ENCODE measurements around the gene COX4I2. TPM values are rescaled to one million over a fixed set of nuclear protein-coding genes. Genes with fewer than 3 reads are reported as not detected.

Gene COX4I2
- total RNA-seq, 1 experiment from 2014 or later = not detected

DNA sequence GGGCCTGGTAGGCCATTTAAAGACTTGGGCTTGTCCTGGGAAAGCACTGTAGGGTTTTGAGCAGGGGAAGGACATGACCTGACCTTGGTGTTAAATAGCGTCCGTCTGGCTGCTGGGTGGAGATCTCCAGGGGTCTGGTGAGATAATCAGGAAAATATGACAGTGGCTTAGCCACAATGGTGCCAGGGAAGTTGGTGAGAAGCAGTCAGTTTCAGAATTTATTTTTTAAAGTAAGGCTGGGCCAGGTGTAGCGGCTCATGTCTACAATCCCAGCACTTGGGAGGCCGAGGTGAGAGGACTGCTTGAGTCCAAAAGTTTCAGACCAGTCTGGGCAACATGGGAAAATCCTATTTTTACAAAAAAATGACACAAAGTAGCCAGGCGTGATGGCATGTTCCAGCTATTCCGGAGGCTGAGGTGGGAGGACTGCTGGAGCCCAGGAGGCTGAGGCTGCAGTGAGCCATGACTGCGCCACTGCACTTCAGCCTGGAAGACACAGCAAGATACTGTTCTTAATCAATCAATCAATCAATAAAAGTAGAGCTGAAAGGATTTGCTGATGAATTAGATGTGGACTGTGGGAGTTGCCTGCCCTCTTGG, 43.5 kb downstream of the COX4I2 start:
- peaks cover 9% of the 10 kb centered on the region; the same call in 1 of the 2 replicates for H3K36me3 Mint-ChIP-seq
- ATAC-seq = no peak
- H3K9me3 Mint-ChIP-seq = no peaks in the 10 kb centered on the region
- no peak overlapping the region for H3K4me3 Mint-ChIP-seq
- H3K4me1 Mint-ChIP-seq = peaks cover 46% of the 10 kb centered on the region
- CTCF ChIA-PET = no interaction called here
- H3K27ac Mint-ChIP-seq = peak overlapping the region; percentile 90
- no peaks in the 10 kb centered on the region for H3K27me3 Mint-ChIP-seq (ENCODE audit: low read depth)
- DNase-seq (ENCODE audit: low spot score) = no peak
- POLR2A ChIA-PET = no interaction called here
- TF ChIP-seq, protein P1, sequence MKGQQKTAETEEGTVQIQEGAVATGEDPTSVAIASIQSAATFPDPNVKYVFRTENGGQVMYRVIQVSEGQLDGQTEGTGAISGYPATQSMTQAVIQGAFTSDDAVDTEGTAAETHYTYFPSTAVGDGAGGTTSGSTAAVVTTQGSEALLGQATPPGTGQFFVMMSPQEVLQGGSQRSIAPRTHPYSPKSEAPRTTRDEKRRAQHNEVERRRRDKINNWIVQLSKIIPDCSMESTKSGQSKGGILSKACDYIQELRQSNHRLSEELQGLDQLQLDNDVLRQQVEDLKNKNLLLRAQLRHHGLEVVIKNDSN (CRISPR knock-in tag; IDR thresholded peaks at IDR 0.05) = no peak
- TF ChIP-seq, protein P2, sequence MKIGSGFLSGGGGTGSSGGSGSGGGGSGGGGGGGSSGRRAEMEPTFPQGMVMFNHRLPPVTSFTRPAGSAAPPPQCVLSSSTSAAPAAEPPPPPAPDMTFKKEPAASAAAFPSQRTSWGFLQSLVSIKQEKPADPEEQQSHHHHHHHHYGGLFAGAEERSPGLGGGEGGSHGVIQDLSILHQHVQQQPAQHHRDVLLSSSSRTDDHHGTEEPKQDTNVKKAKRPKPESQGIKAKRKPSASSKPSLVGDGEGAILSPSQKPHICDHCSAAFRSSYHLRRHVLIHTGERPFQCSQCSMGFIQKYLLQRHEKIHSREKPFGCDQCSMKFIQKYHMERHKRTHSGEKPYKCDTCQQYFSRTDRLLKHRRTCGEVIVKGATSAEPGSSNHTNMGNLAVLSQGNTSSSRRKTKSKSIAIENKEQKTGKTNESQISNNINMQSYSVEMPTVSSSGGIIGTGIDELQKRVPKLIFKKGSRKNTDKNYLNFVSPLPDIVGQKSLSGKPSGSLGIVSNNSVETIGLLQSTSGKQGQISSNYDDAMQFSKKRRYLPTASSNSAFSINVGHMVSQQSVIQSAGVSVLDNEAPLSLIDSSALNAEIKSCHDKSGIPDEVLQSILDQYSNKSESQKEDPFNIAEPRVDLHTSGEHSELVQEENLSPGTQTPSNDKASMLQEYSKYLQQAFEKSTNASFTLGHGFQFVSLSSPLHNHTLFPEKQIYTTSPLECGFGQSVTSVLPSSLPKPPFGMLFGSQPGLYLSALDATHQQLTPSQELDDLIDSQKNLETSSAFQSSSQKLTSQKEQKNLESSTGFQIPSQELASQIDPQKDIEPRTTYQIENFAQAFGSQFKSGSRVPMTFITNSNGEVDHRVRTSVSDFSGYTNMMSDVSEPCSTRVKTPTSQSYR (CRISPR knock-in tag; IDR thresholded peaks at IDR 0.05) = no peak
- TF ChIP-seq ZNF416 (CRISPR knock-in tag; IDR thresholded peaks at IDR 0.05) (no peak), HMGA2 (CRISPR knock-in tag; IDR thresholded peaks at IDR 0.05) (no peak), JUN (CRISPR knock-in tag; IDR thresholded peaks at IDR 0.05) (no peak), GRHL2 (CRISPR knock-in tag; IDR thresholded peaks at IDR 0.05; ENCODE audit: insufficient replicate concordance, severe bottlenecking) (no peak), OVOL2 (CRISPR knock-in tag; IDR thresholded peaks at IDR 0.05; ENCODE audit: borderline replicate concordance) (no peak), SP1 (CRISPR knock-in tag; conservative IDR thresholded peaks at IDR 0.05) (no peak)
- TF ChIP-seq, protein P3, sequence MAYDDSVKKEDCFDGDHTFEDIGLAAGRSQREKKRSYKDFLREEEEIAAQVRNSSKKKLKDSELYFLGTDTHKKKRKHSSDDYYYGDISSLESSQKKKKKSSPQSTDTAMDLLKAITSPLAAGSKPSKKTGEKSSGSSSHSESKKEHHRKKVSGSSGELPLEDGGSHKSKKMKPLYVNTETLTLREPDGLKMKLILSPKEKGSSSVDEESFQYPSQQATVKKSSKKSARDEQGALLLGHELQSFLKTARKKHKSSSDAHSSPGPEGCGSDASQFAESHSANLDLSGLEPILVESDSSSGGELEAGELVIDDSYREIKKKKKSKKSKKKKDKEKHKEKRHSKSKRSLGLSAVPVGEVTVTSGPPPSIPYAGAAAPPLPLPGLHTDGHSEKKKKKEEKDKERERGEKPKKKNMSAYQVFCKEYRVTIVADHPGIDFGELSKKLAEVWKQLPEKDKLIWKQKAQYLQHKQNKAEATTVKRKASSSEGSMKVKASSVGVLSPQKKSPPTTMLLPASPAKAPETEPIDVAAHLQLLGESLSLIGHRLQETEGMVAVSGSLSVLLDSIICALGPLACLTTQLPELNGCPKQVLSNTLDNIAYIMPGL (CRISPR knock-in tag; IDR thresholded peaks at IDR 0.05) = no peak
- TF ChIP-seq, protein P4, sequence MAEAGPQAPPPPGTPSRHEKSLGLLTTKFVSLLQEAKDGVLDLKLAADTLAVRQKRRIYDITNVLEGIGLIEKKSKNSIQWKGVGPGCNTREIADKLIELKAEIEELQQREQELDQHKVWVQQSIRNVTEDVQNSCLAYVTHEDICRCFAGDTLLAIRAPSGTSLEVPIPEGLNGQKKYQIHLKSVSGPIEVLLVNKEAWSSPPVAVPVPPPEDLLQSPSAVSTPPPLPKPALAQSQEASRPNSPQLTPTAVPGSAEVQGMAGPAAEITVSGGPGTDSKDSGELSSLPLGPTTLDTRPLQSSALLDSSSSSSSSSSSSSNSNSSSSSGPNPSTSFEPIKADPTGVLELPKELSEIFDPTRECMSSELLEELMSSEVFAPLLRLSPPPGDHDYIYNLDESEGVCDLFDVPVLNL (CRISPR knock-in tag; IDR thresholded peaks at IDR 0.05; ENCODE audit: borderline replicate concordance, low read depth) = no peak
- TF ChIP-seq, protein P5, sequence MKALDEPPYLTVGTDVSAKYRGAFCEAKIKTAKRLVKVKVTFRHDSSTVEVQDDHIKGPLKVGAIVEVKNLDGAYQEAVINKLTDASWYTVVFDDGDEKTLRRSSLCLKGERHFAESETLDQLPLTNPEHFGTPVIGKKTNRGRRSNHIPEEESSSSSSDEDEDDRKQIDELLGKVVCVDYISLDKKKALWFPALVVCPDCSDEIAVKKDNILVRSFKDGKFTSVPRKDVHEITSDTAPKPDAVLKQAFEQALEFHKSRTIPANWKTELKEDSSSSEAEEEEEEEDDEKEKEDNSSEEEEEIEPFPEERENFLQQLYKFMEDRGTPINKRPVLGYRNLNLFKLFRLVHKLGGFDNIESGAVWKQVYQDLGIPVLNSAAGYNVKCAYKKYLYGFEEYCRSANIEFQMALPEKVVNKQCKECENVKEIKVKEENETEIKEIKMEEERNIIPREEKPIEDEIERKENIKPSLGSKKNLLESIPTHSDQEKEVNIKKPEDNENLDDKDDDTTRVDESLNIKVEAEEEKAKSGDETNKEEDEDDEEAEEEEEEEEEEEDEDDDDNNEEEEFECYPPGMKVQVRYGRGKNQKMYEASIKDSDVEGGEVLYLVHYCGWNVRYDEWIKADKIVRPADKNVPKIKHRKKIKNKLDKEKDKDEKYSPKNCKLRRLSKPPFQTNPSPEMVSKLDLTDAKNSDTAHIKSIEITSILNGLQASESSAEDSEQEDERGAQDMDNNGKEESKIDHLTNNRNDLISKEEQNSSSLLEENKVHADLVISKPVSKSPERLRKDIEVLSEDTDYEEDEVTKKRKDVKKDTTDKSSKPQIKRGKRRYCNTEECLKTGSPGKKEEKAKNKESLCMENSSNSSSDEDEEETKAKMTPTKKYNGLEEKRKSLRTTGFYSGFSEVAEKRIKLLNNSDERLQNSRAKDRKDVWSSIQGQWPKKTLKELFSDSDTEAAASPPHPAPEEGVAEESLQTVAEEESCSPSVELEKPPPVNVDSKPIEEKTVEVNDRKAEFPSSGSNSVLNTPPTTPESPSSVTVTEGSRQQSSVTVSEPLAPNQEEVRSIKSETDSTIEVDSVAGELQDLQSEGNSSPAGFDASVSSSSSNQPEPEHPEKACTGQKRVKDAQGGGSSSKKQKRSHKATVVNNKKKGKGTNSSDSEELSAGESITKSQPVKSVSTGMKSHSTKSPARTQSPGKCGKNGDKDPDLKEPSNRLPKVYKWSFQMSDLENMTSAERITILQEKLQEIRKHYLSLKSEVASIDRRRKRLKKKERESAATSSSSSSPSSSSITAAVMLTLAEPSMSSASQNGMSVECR (CRISPR knock-in tag; IDR thresholded peaks at IDR 0.05; ENCODE audit: borderline replicate concordance) = no peak
- TF ChIP-seq, protein P6, sequence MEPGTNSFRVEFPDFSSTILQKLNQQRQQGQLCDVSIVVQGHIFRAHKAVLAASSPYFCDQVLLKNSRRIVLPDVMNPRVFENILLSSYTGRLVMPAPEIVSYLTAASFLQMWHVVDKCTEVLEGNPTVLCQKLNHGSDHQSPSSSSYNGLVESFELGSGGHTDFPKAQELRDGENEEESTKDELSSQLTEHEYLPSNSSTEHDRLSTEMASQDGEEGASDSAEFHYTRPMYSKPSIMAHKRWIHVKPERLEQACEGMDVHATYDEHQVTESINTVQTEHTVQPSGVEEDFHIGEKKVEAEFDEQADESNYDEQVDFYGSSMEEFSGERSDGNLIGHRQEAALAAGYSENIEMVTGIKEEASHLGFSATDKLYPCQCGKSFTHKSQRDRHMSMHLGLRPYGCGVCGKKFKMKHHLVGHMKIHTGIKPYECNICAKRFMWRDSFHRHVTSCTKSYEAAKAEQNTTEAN (CRISPR knock-in tag; IDR thresholded peaks at IDR 0.05) = no peak
- TF ChIP-seq, protein P7, sequence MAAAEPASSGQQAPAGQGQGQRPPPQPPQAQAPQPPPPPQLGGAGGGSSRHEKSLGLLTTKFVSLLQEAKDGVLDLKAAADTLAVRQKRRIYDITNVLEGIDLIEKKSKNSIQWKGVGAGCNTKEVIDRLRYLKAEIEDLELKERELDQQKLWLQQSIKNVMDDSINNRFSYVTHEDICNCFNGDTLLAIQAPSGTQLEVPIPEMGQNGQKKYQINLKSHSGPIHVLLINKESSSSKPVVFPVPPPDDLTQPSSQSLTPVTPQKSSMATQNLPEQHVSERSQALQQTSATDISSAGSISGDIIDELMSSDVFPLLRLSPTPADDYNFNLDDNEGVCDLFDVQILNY (CRISPR knock-in tag; IDR thresholded peaks at IDR 0.05) = no peak
- TF ChIP-seq, protein P8, sequence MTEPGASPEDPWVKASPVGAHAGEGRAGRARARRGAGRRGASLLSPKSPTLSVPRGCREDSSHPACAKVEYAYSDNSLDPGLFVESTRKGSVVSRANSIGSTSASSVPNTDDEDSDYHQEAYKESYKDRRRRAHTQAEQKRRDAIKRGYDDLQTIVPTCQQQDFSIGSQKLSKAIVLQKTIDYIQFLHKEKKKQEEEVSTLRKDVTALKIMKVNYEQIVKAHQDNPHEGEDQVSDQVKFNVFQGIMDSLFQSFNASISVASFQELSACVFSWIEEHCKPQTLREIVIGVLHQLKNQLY (CRISPR knock-in tag; IDR thresholded peaks at IDR 0.05) = no peak
- TF ChIP-seq, protein P9, sequence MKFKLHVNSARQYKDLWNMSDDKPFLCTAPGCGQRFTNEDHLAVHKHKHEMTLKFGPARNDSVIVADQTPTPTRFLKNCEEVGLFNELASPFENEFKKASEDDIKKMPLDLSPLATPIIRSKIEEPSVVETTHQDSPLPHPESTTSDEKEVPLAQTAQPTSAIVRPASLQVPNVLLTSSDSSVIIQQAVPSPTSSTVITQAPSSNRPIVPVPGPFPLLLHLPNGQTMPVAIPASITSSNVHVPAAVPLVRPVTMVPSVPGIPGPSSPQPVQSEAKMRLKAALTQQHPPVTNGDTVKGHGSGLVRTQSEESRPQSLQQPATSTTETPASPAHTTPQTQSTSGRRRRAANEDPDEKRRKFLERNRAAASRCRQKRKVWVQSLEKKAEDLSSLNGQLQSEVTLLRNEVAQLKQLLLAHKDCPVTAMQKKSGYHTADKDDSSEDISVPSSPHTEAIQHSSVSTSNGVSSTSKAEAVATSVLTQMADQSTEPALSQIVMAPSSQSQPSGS (CRISPR knock-in tag; IDR thresholded peaks at IDR 0.05; ENCODE audit: borderline replicate concordance, low read depth) = no peak
- TF ChIP-seq, protein P10, sequence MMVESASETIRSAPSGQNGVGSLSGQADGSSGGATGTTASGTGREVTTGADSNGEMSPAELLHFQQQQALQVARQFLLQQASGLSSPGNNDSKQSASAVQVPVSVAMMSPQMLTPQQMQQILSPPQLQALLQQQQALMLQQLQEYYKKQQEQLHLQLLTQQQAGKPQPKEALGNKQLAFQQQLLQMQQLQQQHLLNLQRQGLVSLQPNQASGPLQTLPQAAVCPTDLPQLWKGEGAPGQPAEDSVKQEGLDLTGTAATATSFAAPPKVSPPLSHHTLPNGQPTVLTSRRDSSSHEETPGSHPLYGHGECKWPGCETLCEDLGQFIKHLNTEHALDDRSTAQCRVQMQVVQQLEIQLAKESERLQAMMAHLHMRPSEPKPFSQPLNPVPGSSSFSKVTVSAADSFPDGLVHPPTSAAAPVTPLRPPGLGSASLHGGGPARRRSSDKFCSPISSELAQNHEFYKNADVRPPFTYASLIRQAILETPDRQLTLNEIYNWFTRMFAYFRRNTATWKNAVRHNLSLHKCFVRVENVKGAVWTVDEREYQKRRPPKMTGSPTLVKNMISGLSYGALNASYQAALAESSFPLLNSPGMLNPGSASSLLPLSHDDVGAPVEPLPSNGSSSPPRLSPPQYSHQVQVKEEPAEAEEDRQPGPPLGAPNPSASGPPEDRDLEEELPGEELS (CRISPR knock-in tag; IDR thresholded peaks at IDR 0.05) = no peak
